GM23338 (cell line): ENCODE results near the gene COA8. TPM values are rescaled to one million over a fixed set of nuclear protein-coding genes. Genes with fewer than 3 reads are reported as not detected.

ENCODE experiments used
- ATAC-seq: fragments of 200-7000 bp; cut with Tn5 transposase; 3 replicates; pipeline ENCODE4 v1.9.1; 2020
- DNase-seq: peaks from one replicate; pipeline ENCODE4 v3.0.0-alpha.2; 2015; ENCODE audit warnings: low spot score
- H2AFZ ChIP-seq: fragments of 200-600 bp; sonication (generic); 2 replicates; pipeline ENCODE4 v1.8.0; 2016; ENCODE audit warnings: antibody characterized with exemption, mild to moderate bottlenecking, moderate library complexity
- H3F3A ChIP-seq: fragments of 200-600 bp; sonication (generic); replicated peaks from 2 replicates; pipeline ENCODE4 v1.8.0; 2017; ENCODE audit warnings: antibody characterized with exemption, mixed run types, low read depth
- H3K27ac ChIP-seq: fragments of 200-600 bp; sonication (generic); 2 replicates; pipeline ENCODE4 v1.6.1; 2016; ENCODE audit warnings: low read depth
- H3K27me3 ChIP-seq: fragments of 200-600 bp; sonication (generic); 2 replicates; pipeline ENCODE4 v1.8.0; 2016; ENCODE audit warnings: mild to moderate bottlenecking, mixed run types, moderate library complexity; ENCODE audit not compliant: insufficient read depth
- H3K36me3 ChIP-seq: fragments of 200-600 bp; sonication (generic); 2 replicates; pipeline ENCODE4 v1.8.0; 2016; ENCODE audit warnings: mild to moderate bottlenecking; ENCODE audit not compliant: insufficient read depth
- H3K4me1 ChIP-seq: fragments of 200-600 bp; sonication (generic); 2 replicates; pipeline ENCODE4 v1.8.0; 2016; ENCODE audit warnings: mild to moderate bottlenecking, moderate library complexity; ENCODE audit not compliant: insufficient read depth
- H3K4me2 ChIP-seq: fragments of 200-600 bp; sonication (generic); 2 replicates; pipeline ENCODE4 v1.7.1; 2017; ENCODE audit warnings: mixed run types
- H3K4me3 ChIP-seq: fragments of 200-600 bp; sonication (generic); 2 replicates; pipeline ENCODE4 v1.6.1; 2016; ENCODE audit warnings: mixed run types
- H3K79me2 ChIP-seq: fragments of 200-600 bp; sonication (generic); replicated peaks from 2 replicates; pipeline ENCODE4 v1.8.0; 2017; ENCODE audit warnings: mild to moderate bottlenecking; ENCODE audit not compliant: insufficient read depth
- H3K9me2 ChIP-seq: fragments of 200-600 bp; sonication (generic); 2 replicates; pipeline ENCODE4 v1.8.0; 2017; ENCODE audit not compliant: insufficient read depth
- H4K20me1 ChIP-seq: fragments of 200-600 bp; sonication (generic); replicated peaks from 2 replicates; pipeline ENCODE4 v1.8.0; 2017; ENCODE audit warnings: mild to moderate bottlenecking; ENCODE audit not compliant: insufficient read depth
- H3K27ac Mint-ChIP-seq: 2 replicates; pipeline ENCODE4 v1.8.0; 2020; ENCODE audit warnings: inconsistent platforms, mild to moderate bottlenecking, moderate library complexity, mixed read lengths
- H3K27me3 Mint-ChIP-seq: 3 replicates; pipeline ENCODE4 v1.8.0; 2022; ENCODE audit warnings: low read depth, mild to moderate bottlenecking, moderate library complexity, mixed read lengths, inconsistent platforms; ENCODE audit not compliant: insufficient read depth, poor library complexity
- H3K36me3 Mint-ChIP-seq: 3 replicates; pipeline ENCODE4 v1.8.0; 2021; ENCODE audit warnings: low read depth, mild to moderate bottlenecking, inconsistent platforms, moderate library complexity, mixed read lengths
- H3K4me1 Mint-ChIP-seq: 3 replicates; pipeline ENCODE4 v1.8.0; 2020; ENCODE audit warnings: mild to moderate bottlenecking, inconsistent platforms, mixed read lengths
- H3K4me3 Mint-ChIP-seq: 3 replicates; pipeline ENCODE4 v1.8.0; 2021; ENCODE audit warnings: moderate library complexity, mild to moderate bottlenecking, inconsistent platforms, mixed read lengths
- H3K9me3 Mint-ChIP-seq: 3 replicates; pipeline ENCODE4 v1.8.0; 2020; ENCODE audit warnings: moderate library complexity, mild to moderate bottlenecking, inconsistent platforms, mixed read lengths
- CREB1 ChIP-seq: fragments of 250-450 bp; sonication (Bioruptor Pico); IDR thresholded peaks from 2 replicates; pipeline ENCODE4 v1.5.0; 2020; ENCODE audit warnings: low read depth, mild to moderate bottlenecking, moderate library complexity
- ETS1 ChIP-seq: IDR thresholded peaks from 2 replicates; pipeline ENCODE4 v1.6.1; 2016; ENCODE audit warnings: antibody characterized with exemption
- EZH2 ChIP-seq: fragments of 200-600 bp; sonication (generic); IDR thresholded peaks from one replicate; pipeline ENCODE4 v1.8.0; 2017; ENCODE audit warnings: antibody characterized with exemption, mild to moderate bottlenecking, low read depth; ENCODE audit not compliant: unreplicated experiment
- EZH2phosphoT487 ChIP-seq: fragments of 200-600 bp; sonication (generic); IDR thresholded peaks from one replicate; pipeline ENCODE4 v1.8.1; 2018; ENCODE audit warnings: antibody characterized with exemption; ENCODE audit not compliant: unreplicated experiment
- JUNB ChIP-seq: IDR thresholded peaks from one replicate; pipeline ENCODE4 v1.6.1; 2016; ENCODE audit warnings: antibody characterized with exemption; ENCODE audit not compliant: unreplicated experiment
- POLR2AphosphoS5 ChIP-seq: IDR thresholded peaks from 2 replicates; pipeline ENCODE4 v1.6.1; 2016; ENCODE audit warnings: antibody characterized with exemption, low read depth
- ZNF114 ChIP-seq: fragments of 250-450 bp; sonication (Bioruptor Pico); IDR thresholded peaks from 2 replicates; pipeline ENCODE4 v1.5.0; 2020; ENCODE audit warnings: mild to moderate bottlenecking, moderate library complexity
- ZNF331 ChIP-seq: fragments of 250-450 bp; sonication (Bioruptor Pico); IDR thresholded peaks from 2 replicates; pipeline ENCODE4 v1.5.0; 2020; ENCODE audit warnings: low read depth, mild to moderate bottlenecking, moderate library complexity
- ZNF462 ChIP-seq: fragments of 250-450 bp; sonication (Bioruptor Pico); IDR thresholded peaks from 2 replicates; pipeline ENCODE4 v1.5.0; 2020; ENCODE audit warnings: mild to moderate bottlenecking, moderate library complexity
- polyA plus RNA-seq: library from polyadenylated mRNA; unstranded; fragments of >200 nt; fragmentation: Nextera tagmentation; extraction: Ambion mirVana; gene quantifications from 2 replicates; pipeline ENCODE4 v1.2.1, GENCODE V29; 2016
- total RNA-seq: library from RNA; depleted of rRNA; stranded (reverse); fragments of >200 nt; shearing (Covaris generic); gene quantifications from 2 replicates; pipeline ENCODE4 v1.2.3, GENCODE V29; 2014

COA8 gene
- total and polyA plus RNA-seq, 2 experiments from 2014 or later = 61.3 to 130 TPM

GRCh38 chr14:103593577-103593976 is 30.8 kb downstream of the COA8 start (continued):
- TF ChIP-seq EZH2phosphoT487 (no peak), EZH2 (no peak), POLR2AphosphoS5 (no peak), ETS1 (no peak), CREB1 (no peak), ZNF462 (CRISPR knock-in tag) (no peak), JUNB (no peak)

GRCh38 chr14:103594265-103594664 is 31.5 kb downstream of the COA8 start:
- peak; percentile 86 for ATAC-seq
- Mint-ChIP-seq H3K36me3 (peaks cover 8% of the 10 kb centered on the region), H3K4me3 (no peak overlapping the region), H3K27ac (peak overlapping the region; percentile 93), H3K4me1 (peaks cover 15% of the 10 kb centered on the region), H3K27me3 (peaks cover 4% of the 10 kb centered on the region), H3K9me3 (no peaks in the 10 kb centered on the region; the same call in 2 of the 3 replicates)
- H3K36me3 ChIP-seq = no peaks in the 10 kb centered on the region
- no peaks in the 10 kb centered on the region for H3K27me3 ChIP-seq
- no peaks in the 10 kb centered on the region; the same call in 1 of the 2 replicates for H3K4me1 ChIP-seq
- H2AFZ ChIP-seq = no peak overlapping the region
- peak; percentile 51 for DNase-seq
- H3F3A ChIP-seq = peaks cover 7% of the 10 kb centered on the region; the same call in 1 of the 2 replicates
- H3K9me2 ChIP-seq = no peaks in the 10 kb centered on the region
- peak overlapping the region; percentile 90 for H3K27ac ChIP-seq
- H3K79me2 ChIP-seq = no peaks in the 10 kb centered on the region
- H3K4me3 ChIP-seq = no peak overlapping the region
- H4K20me1 ChIP-seq = no peaks in the 10 kb centered on the region
- no peak overlapping the region for H3K4me2 ChIP-seq
- TF ChIP-seq ZNF114 (CRISPR knock-in tag) (no peak), EZH2phosphoT487 (no peak), JUNB (no peak), CREB1 (no peak), ZNF331 (CRISPR knock-in tag) (no peak), ZNF462 (CRISPR knock-in tag) (no peak)
